Stimulated activated CD8-positive, alpha-beta memory T cell treated with anti-CD3 and anti-CD28 coated beads, Interleukin-15, amount 100 ng/mL, for 4 hours (primary cell): ENCODE data around the gene APBA2.
A peak's percentile ranks its signal among the peaks of the same experiment; 100 is the strongest.

Experiments used
- DNase-seq, 2 donors: peaks; one replicate each; pipeline ENCODE4 v3.0.0-alpha.2; 2020; ENCODE audit warnings: low read depth in 2 of 2

The APBA2 gene

DNA sequence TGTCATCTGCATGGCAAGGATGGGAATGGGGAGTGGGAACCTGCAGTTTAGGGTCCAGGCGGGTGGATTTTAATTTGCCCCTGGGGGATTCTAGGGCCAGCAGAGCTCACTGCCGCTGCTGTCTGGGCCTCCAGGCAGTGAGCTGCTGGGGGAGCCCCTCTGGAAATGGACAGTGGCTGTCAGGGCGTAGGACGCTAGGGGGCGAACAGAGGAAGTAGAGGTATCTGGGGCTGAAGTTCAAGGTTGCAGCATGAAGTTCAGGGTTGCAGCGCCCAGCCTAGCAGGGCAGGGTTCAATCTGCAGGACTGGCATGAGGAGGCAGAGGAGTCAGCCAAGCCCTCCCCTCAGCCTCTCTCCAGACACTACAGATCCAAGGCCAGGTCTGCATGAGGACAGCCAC is 49.5 kb downstream of the APBA2 start:
- peak in 1 of 2 donors; percentile 25 for DNase-seq

- DNase-seq = no peak
Observed at GRCh38 chr15:28936081-28936480, 50.3 kb downstream of the APBA2 start.

DNA sequence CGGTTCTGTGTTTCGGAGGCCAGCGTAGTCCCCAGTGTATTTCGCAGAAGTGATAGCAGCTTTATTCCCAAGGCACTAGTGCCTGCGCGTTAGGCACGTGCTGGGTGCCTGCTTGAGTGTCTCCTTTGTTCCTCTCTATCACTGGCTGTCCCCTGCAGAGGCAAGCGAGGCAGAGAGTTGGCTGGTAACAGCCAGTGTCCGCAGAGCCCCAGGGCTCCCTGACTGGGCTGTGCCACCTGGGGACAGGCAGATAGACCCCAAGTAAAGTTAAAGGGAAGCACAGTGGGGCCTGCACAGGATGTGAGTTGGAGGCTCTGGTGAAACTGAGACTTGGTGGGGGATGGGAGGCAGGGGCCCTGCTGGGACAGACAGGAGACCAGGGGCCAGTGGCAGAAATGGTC is 50.7 kb downstream of the APBA2 start:
- DNase-seq = no peak

- no peak for DNase-seq
Observed at GRCh38 chr15:28937271-28937670, 51.5 kb downstream of the APBA2 start.

- peak in 1 of 2 donors; percentile 21 for DNase-seq
Observed at GRCh38 chr15:28942046-28942445, 56.3 kb downstream of the APBA2 start.

- DNase-seq = no peak
Observed at GRCh38 chr15:28942571-28942970, 56.8 kb downstream of the APBA2 start.

DNA sequence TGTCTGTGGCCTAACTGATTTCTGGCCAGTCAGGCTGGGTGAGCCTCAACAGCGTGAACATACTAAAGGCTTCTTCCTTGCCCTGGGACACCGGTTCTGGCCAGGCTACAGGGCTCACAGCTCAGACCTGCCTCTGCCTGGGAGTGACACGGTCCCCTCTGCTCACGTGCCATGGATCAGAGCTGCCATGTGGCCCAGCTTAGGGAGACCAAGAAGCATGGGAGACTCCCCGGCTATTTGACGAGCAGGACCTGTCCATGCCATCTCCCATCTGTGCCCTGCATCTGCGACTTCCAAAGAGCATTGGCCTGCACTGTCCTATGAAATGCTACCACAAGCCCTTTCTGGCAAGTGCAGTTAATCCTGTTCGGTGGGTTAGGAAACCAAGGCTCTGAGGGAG is 57.4 kb downstream of the APBA2 start:
- no peak for DNase-seq

DNA sequence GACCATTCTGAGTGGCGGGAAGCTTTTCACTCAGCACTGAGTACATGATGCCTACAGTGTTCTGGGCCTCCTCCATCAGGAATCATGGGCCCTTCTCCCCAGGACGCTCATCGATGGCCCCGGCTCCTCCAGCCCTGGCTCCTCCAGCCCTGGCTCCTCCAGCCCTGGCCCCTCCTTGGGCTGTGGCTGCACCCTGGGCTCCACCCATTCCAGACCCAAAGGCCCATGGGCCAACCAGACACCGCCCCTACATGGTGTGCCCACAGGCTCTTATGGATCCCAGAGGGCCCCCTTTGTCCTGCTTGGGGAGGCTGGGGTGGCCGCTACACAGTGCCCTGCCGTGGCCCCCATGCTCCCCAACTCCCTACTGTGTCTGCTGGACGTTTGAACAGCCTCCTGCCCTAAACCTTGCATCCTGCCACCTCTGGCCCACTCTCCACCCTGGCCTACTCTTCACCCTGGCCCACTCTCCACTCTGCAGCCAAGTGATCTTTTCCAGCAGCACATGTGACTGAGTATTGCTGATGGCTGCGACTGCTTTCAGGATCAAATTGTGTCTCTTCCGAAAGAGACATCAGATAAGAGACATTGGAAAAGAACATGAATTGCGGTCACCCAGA is 57.9 kb downstream of the APBA2 start:
- DNase-seq = no peak

- no peak for DNase-seq
Observed at GRCh38 chr15:28944286-28944685, 58.5 kb downstream of the APBA2 start.

GRCh38 chr15:28944696-28945300 is 59.0 kb downstream of the APBA2 start:
- no peak for DNase-seq

DNA sequence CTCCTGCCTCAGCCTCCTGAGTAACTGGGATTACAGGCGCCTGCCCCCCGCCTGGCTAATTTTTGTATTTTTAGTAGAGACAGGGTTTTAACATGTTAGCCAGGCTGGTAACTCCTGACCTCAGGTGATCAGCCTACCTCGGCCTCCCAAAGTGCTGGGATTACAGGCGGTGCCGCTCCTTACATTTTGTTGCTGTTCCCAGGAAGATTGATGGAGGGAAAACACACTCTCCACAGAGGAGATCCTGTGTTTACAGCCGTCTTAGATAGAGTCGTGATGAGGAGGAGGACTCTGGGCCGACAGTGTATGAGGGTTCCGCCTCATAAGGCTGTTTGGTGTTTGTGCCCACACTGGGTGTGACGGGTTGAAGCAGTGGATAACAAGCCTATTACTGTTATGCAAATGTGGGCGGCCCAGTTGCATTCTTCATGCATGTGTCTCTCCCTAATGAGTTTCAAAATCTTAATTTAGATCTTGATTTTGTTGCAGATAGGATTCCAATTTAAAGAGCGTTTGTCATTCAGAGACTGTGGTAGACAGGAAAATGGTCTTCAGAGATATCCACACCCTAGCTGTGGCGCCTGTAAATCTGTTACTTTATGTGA is 60.0 kb downstream of the APBA2 start:
- no peak for DNase-seq

- no peak for DNase-seq
Observed at GRCh38 chr15:28946803-28947202, 61.0 kb downstream of the APBA2 start.

- DNase-seq = no peak
Observed at GRCh38 chr15:28947221-28947674, 61.5 kb downstream of the APBA2 start.

- DNase-seq = no peak
Observed at GRCh38 chr15:28948036-28948435, 62.3 kb downstream of the APBA2 start.

- no peak for DNase-seq
Observed at GRCh38 chr15:28950916-28951315, 65.1 kb downstream of the APBA2 start.

GRCh38 chr15:28952666-28953491 is 67.1 kb downstream of the APBA2 start:
- no peak for DNase-seq

GRCh38 chr15:28953573-28954195 is 67.9 kb downstream of the APBA2 start:
- no peak for DNase-seq

- DNase-seq = no peak
Observed at GRCh38 chr15:28954466-28955159, 68.8 kb downstream of the APBA2 start.

GRCh38 chr15:28955160-28955992 is 69.6 kb downstream of the APBA2 start:
- no peak for DNase-seq

DNA sequence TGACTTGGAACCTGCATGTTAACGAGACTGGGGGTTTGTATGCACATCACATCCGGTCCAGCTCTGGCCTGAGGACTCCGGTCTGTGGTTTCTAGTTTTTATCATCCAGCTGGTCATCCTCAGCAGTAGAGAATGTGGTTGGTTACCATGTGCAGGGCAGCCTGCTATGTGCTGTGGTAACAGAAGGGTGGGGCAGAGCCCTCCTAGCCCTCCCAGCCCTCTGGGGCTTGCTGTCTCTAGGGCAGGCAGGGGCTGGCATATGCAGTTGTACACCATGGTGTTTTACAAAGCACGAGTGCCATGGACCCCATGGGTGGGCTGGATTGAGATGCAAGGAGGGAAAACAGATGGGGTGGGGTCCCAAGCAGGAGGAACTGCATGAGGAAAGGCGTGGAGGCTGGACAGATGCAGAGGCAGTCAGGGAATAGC is 70.2 kb downstream of the APBA2 start:
- no peak for DNase-seq
